T-helper 9 cell (primary cell): ENCODE data around the gene JPT1.
"Not testable (repeated sequence)": the region's sequence is repeated elsewhere in the genome, so short reads cannot be mapped to it uniquely, and the experiment has no call there.

Experiments used
- DNase-seq: peaks from one replicate; pipeline ENCODE4 v3.0.0-alpha.2; 2020

Gene JPT1

GRCh38 chr17:75155191-75155601, 884 bp upstream of the JPT1 start:
- DNase-seq: no peak

- peak; percentile 8 for DNase-seq
These were observed 525 bp downstream of the JPT1 start for GRCh38 chr17:75153780-75154194.

GRCh38 chr17:75152922-75153779, 1.2 kb downstream of the JPT1 start:
- DNase-seq: no peak

GRCh38 chr17:75152523-75152921, 1.8 kb downstream of the JPT1 start:
- no peak for DNase-seq

GRCh38 chr17:75151930-75152329, 2.4 kb downstream of the JPT1 start:
- no peak for DNase-seq

- DNase-seq: no peak
These were observed 6.3 kb downstream of the JPT1 start for GRCh38 chr17:75147878-75148546.

- no peak for DNase-seq
These were observed 7.7 kb downstream of the JPT1 start for GRCh38 chr17:75146592-75146991.

GRCh38 chr17:75144816-75145512, 9.3 kb downstream of the JPT1 start:
- DNase-seq: no peak

GRCh38 chr17:75142236-75142971, 11.9 kb downstream of the JPT1 start:
- no peak for DNase-seq

GRCh38 chr17:75138519-75138918, 15.8 kb downstream of the JPT1 start:
- no peak for DNase-seq

- not testable (repeated sequence) for DNase-seq
These were observed 16.6 kb downstream of the JPT1 start for GRCh38 chr17:75137762-75138161.

- no peak for DNase-seq
These were observed 18.4 kb downstream of the JPT1 start for GRCh38 chr17:75135946-75136345.

GRCh38 chr17:75135452-75135851, 18.9 kb downstream of the JPT1 start:
- DNase-seq: no peak

GRCh38 chr17:75133607-75134347, 20.5 kb downstream of the JPT1 start:
- not testable (repeated sequence) for DNase-seq

- DNase-seq: no peak
These were observed 21.3 kb downstream of the JPT1 start for GRCh38 chr17:75133001-75133400.

- DNase-seq: not testable (repeated sequence)
These were observed 22.0 kb downstream of the JPT1 start for GRCh38 chr17:75132018-75133000.

- peak; percentile 47 for DNase-seq
These were observed 22.9 kb downstream of the JPT1 start, which contains the start of gene NT5C for GRCh38 chr17:75131278-75132017. Gene NT5C (minus strand): TSS chr17:75131742. CDS start chr17:75131707, 35 bp downstream.

- DNase-seq: peak; percentile 31
These were observed 23.6 kb downstream of the JPT1 start for GRCh38 chr17:75130632-75131277.

- DNase-seq: no peak
These were observed 24.2 kb downstream of the JPT1 start for GRCh38 chr17:75130059-75130631.
